BJ (cell line): Measurements from ENCODE around the gene MCF2. TPM values are rescaled to one million over a fixed set of nuclear protein-coding genes. Genes with fewer than 3 reads are reported as not detected.

Experiments used
- CTCF ChIA-PET: fragments of 350-600 bp; formaldehyde crosslinking; extraction: SDS; loops from one replicate; lab custom pipeline; 2021; ENCODE audit warnings: antibody characterized with exemption, inconsistent platforms; lab: Yijun Ruan, JAX
- POLR2A ChIA-PET: fragments of 300-600 bp; sonication (Branson Sonifier 250); formaldehyde crosslinking; extraction: SDS; loops from one replicate; lab custom pipeline; 2021; ENCODE audit warnings: antibody characterized with exemption; lab: Charles Lee
- DNase-seq: peaks from one replicate; pipeline ENCODE4 v3.0.0-alpha.2; 2011; ENCODE audit warnings: low read depth
- H3K27me3 ChIP-seq: 2 replicates; pipeline ENCODE4 v1.6.0; 2011; ENCODE audit warnings: low read length; ENCODE audit not compliant: control insufficient read depth, insufficient read depth
- H3K36me3 ChIP-seq: 2 replicates; pipeline ENCODE4 v1.5.1; 2011; ENCODE audit warnings: low read length; ENCODE audit not compliant: control insufficient read depth, insufficient read depth
- H3K4me3 ChIP-seq: 2 replicates; pipeline ENCODE4 v1.5.1; 2011; ENCODE audit warnings: low read depth, mild to moderate bottlenecking, control low read depth, low read length
- polyA plus RNA-seq: library from polyadenylated mRNA; depleted of rRNA; stranded (reverse); fragments of >200 nt; gene quantifications from 2 replicates; pipeline ENCODE4 v1.2.3, GENCODE V29; 2011; rRNA removed
- small RNA-seq: library from RNA; depleted of rRNA; stranded (forward); fragments of <200 nt; gene quantifications from one replicate; pipeline ENCODE3, GENCODE V24; 2012; ENCODE audit warnings: low replicate concordance, low read depth; ENCODE audit not compliant: insufficient read length
- TF ChIP-seq, protein P1 (sequence below): IDR thresholded peaks from 2 replicates; pipeline ENCODE4 v1.5.1; 2011; ENCODE audit warnings: low read depth, mild to moderate bottlenecking, control low read depth, inconsistent platforms, low read length, moderate library complexity; ENCODE audit not compliant: insufficient read depth

Gene MCF2
- polyA plus RNA-seq, 1 experiment: not detected

GRCh38 chrX:139533444-139533843, 174.5 kb downstream of the MCF2 start:
- ChIA-PET CTCF (no interaction called here), POLR2A (no interaction called here)
- no peak for DNase-seq
- no peaks in the 10 kb centered on the region for H3K27me3 ChIP-seq
- no peak overlapping the region for H3K4me3 ChIP-seq
- TF ChIP-seq, protein P1, sequence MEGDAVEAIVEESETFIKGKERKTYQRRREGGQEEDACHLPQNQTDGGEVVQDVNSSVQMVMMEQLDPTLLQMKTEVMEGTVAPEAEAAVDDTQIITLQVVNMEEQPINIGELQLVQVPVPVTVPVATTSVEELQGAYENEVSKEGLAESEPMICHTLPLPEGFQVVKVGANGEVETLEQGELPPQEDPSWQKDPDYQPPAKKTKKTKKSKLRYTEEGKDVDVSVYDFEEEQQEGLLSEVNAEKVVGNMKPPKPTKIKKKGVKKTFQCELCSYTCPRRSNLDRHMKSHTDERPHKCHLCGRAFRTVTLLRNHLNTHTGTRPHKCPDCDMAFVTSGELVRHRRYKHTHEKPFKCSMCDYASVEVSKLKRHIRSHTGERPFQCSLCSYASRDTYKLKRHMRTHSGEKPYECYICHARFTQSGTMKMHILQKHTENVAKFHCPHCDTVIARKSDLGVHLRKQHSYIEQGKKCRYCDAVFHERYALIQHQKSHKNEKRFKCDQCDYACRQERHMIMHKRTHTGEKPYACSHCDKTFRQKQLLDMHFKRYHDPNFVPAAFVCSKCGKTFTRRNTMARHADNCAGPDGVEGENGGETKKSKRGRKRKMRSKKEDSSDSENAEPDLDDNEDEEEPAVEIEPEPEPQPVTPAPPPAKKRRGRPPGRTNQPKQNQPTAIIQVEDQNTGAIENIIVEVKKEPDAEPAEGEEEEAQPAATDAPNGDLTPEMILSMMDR: no peak
- H3K36me3 ChIP-seq: no peaks in the 10 kb centered on the region

DNA sequence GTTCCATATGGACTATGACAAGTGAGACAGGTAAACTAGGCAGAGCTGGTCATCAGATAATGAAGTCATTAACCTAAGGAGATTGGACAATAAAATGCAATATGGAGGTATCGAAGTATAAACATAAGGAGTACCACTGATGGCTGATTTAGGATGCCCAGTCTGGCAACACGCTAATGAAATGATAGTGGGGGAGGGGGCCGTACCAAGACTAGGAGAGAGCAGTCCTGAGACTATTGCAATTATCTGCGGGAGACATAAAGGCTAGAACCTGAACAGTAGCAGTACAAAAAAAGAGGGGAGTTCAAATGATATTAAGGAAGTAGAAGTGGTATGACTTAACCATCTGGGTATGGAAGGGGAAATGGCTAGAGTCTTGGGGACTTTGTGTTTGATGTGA, 175.1 kb downstream of the MCF2 start:
- ChIA-PET POLR2A (no interaction called here), CTCF (no interaction called here)
- no peaks in the 10 kb centered on the region for H3K36me3 ChIP-seq
- H3K4me3 ChIP-seq: no peak overlapping the region
- TF ChIP-seq, protein P1: no peak
- no peak for DNase-seq
- H3K27me3 ChIP-seq: no peaks in the 10 kb centered on the region

Small RNA genes within 50 kb of the gene (small RNA-seq; reads per million reads assigned to genes)
- gene RF01210: not detected

Other genes starting within 250 kb of the MCF2 start
- not detected in 2 replicates for gene F9, start 177.4 kb downstream of the MCF2 start, polyA plus RNA-seq
- 7.7 and 21.1 TPM in 2 replicates for gene ATP11C, start 224.9 kb upstream of the MCF2 start, polyA plus RNA-seq